GM10248 (cell line): ENCODE data around the gene CUX1.

Experiments
- CTCF ChIA-PET: fragments of 300-600 bp; sonication (Branson Sonifier 250); formaldehyde crosslinking; extraction: SDS; loops from one replicate; lab custom pipeline; 2021; ENCODE audit warnings: antibody characterized with exemption; lab: Yijun Ruan, JAX
- POLR2A ChIA-PET: fragments of 350-650 bp; sonication (Branson Sonifier 250); formaldehyde crosslinking; extraction: SDS; loops from one replicate; lab custom pipeline; 2020; ENCODE audit warnings: antibody characterized with exemption; lab: Yijun Ruan, JAX
- DNase-seq: peaks from one replicate; pipeline ENCODE4 v3.0.0; 2012; ENCODE audit errors: extremely low spot score
- CTCF ChIP-seq: IDR thresholded peaks from 2 replicates; pipeline ENCODE4 v1.5.1; 2012; ENCODE audit warnings: mild to moderate bottlenecking, low read depth; ENCODE audit errors: extremely low read depth, missing control alignments, control extremely low read depth

CUX1 gene

GRCh38 chr7:101778026-101778580 is 39.3 kb upstream of the CUX1 start:
- TF ChIP-seq CTCF: no peak
- DNase-seq: no peak
- CTCF ChIA-PET: interaction anchor here (1.0 to 2.0 kb wide), 2 partner anchors 10 to 21 kb away, joined by 3 to 6 read pairs; no protein-coding TSS in a partner anchor
- POLR2A ChIA-PET: no interaction called here

- no peak for TF ChIP-seq CTCF
- DNase-seq: no peak
- ChIA-PET POLR2A (interaction anchor here (0.7 kb wide), 1 partner anchor 159 kb away, joined by 6 read pairs; no protein-coding TSS in a partner anchor), CTCF (no interaction called here)
Measured at GRCh38 chr7:101779267-101779666, 38.2 kb upstream of the CUX1 start.

GRCh38 chr7:101780281-101780680 is 37.1 kb upstream of the CUX1 start:
- ChIA-PET POLR2A (no interaction called here), CTCF (interaction anchor here (1.3 kb wide), 1 partner anchor 25 kb away, joined by 3 read pairs; no protein-coding TSS in a partner anchor)
- TF ChIP-seq CTCF: no peak
- DNase-seq: no peak

- ChIA-PET POLR2A (no interaction called here), CTCF (no interaction called here)
- no peak for DNase-seq
- no peak for TF ChIP-seq CTCF
Measured at GRCh38 chr7:101781439-101781838, 36.0 kb upstream of the CUX1 start.

- DNase-seq: no peak
- TF ChIP-seq CTCF: no peak
- POLR2A ChIA-PET: no interaction called here
- CTCF ChIA-PET: no interaction called here
Measured at GRCh38 chr7:101782476-101782875, 35.0 kb upstream of the CUX1 start.

- ChIA-PET CTCF (no interaction called here), POLR2A (no interaction called here)
- DNase-seq: no peak
- TF ChIP-seq CTCF: no peak
Measured at GRCh38 chr7:101782896-101783295, 34.5 kb upstream of the CUX1 start.
